ENCODE measurements around the gene LDLRAP1.

- TF ChIP-seq REST (IDR thresholded peaks at IDR 0.05; ENCODE audit: low read depth) (no peak), CTCF (IDR thresholded peaks at IDR 0.05 in 2 of 3, conservative IDR thresholded peaks at IDR 0.05 in 1 of 3; ENCODE audit: borderline replicate concordance in 1 of 3, insufficient read depth in 1 of 3, low read depth in 2 of 3, low read length in 2 of 3) (no peak), POLR2AphosphoS5 (IDR thresholded peaks at IDR 0.05; ENCODE audit: low read depth, low read length) (no peak), POLR2A (IDR thresholded peaks at IDR 0.05; ENCODE audit: borderline replicate concordance, extremely low read depth, insufficient read depth, insufficient read length) (no peak), TCF7L2 (IDR thresholded peaks at IDR 0.05; ENCODE audit: borderline replicate concordance, extremely low read depth, insufficient read depth, insufficient read length) (no peak), EZH2phosphoT487 (IDR thresholded peaks at IDR 0.05; ENCODE audit: borderline replicate concordance) (no peak), YY1 (IDR thresholded peaks at IDR 0.05; ENCODE audit: extremely low read depth, insufficient replicate concordance, low read depth, low read length) (no peak), SP1 (IDR thresholded peaks at IDR 0.05; ENCODE audit: low read depth) (no peak), ELF1 (IDR thresholded peaks at IDR 0.05; ENCODE audit: borderline replicate concordance, low read depth) (no peak), ATF3 (IDR thresholded peaks at IDR 0.05) (no peak), EZH2 (IDR thresholded peaks at IDR 0.05) (no peak), ZFX (IDR thresholded peaks at IDR 0.05) (no peak)
Measured at GRCh38 chr1:25550155-25550506, 6.7 kb downstream of the LDLRAP1 start.

Measured in HCT116 (cell line).